Breast epithelium (tissue), 3 donors: ENCODE results near the gene USP21.

Experiments used
- CTCF ChIP-seq, 3 donors: fragments of 450-650 bp; IDR thresholded peaks; one replicate each; pipeline ENCODE4 v1.5.1; 2016 to 2017; ENCODE audit warnings: antibody characterized with exemption in 3 of 3, mild to moderate bottlenecking in 3 of 3, moderate library complexity in 3 of 3
- POLR2A ChIP-seq: fragments of 450-650 bp; IDR thresholded peaks from one replicate; pipeline ENCODE4 v1.6.1; 2016; ENCODE audit warnings: antibody characterized with exemption, mild to moderate bottlenecking, moderate library complexity
- POLR2AphosphoS5 ChIP-seq, 3 donors: sonication (generic); formaldehyde crosslinking; IDR thresholded peaks; one replicate each; pipeline ENCODE4 v1.6.1; 2017; ENCODE audit warnings: antibody characterized with exemption in 3 of 3

- TF ChIP-seq CTCF (IDR thresholded peaks at IDR 0.05) (no peak), POLR2AphosphoS5 (IDR thresholded peaks at IDR 0.05) (peak; percentile 82 to 86 (median 82)), POLR2A (no peak)
Observed at GRCh38 chr1:161153682-161154337, 5.5 kb upstream of the USP21 start, which contains the start of gene UFC1.
